Fibroblast of lung (primary cell): ENCODE measurements around the gene SORCS2. TPM values are rescaled to one million over a fixed set of nuclear protein-coding genes. Genes with fewer than 3 reads are reported as not detected.

Source experiments
- DNase-seq, 2 donors: peaks; one replicate each; pipeline versions ENCODE4 v3.0.0 to v3.0.0-alpha.2; 2010; ENCODE audit warnings: low read depth in 2 of 2
- H2AFZ ChIP-seq: 2 replicates; pipeline ENCODE4 v1.5.1; 2012; ENCODE audit warnings: low read length, control low read depth, inconsistent platforms
- H3K27ac ChIP-seq: 2 replicates; pipeline ENCODE4 v1.5.1; 2011; ENCODE audit warnings: low read length, control low read depth; ENCODE audit not compliant: insufficient read depth
- H3K27me3 ChIP-seq: 2 replicates; pipeline ENCODE4 v1.5.1; 2011; ENCODE audit warnings: mild to moderate bottlenecking, low read length; ENCODE audit not compliant: control insufficient read depth, insufficient read depth
- H3K36me3 ChIP-seq: 2 replicates; pipeline ENCODE4 v1.5.1; 2011; ENCODE audit warnings: low read length; ENCODE audit not compliant: control insufficient read depth, insufficient read depth
- H3K4me1 ChIP-seq: 2 replicates; pipeline ENCODE4 v1.5.1; 2011; ENCODE audit warnings: low read length; ENCODE audit not compliant: control insufficient read depth, insufficient read depth; ENCODE audit errors: extremely low read depth
- H3K4me2 ChIP-seq: 2 replicates; pipeline ENCODE4 v1.5.1; 2011; ENCODE audit warnings: low read length, control low read depth; ENCODE audit not compliant: insufficient read depth; ENCODE audit errors: extremely low read depth
- H3K4me3 ChIP-seq, 4 experiments: fragments of 200-600 bp in 1 of 4; sonication (generic) in 1 of 4; replicated peaks in 1 of 4; 2 replicates each; pipeline ENCODE4 v1.5.1; 2011 to 2016; ENCODE audit warnings: low read length in 4 of 4, low read depth in 3 of 4, mild to moderate bottlenecking in 3 of 4, control low read depth in 2 of 4, inconsistent platforms in 1 of 4, mixed read lengths in 1 of 4; ENCODE audit not compliant: insufficient read depth in 1 of 4; ENCODE audit errors: control extremely low read depth in 1 of 4
- H3K79me2 ChIP-seq: 2 replicates; pipeline ENCODE4 v1.5.1; 2012; ENCODE audit warnings: mild to moderate bottlenecking, low read length, inconsistent platforms; ENCODE audit not compliant: control insufficient read depth, insufficient read depth
- H3K9ac ChIP-seq: 2 replicates; pipeline ENCODE4 v1.5.1; 2011; ENCODE audit warnings: mild to moderate bottlenecking, low read length, control low read depth; ENCODE audit not compliant: insufficient read depth
- H3K9me3 ChIP-seq: 2 replicates; pipeline ENCODE4 v1.5.1; 2012; ENCODE audit warnings: low read depth, low read length; ENCODE audit not compliant: control insufficient read depth, insufficient read depth
- H4K20me1 ChIP-seq: 2 replicates; pipeline ENCODE4 v1.5.1; 2011; ENCODE audit warnings: low read length; ENCODE audit not compliant: control insufficient read depth, insufficient read depth; ENCODE audit errors: extremely low read depth
- CTCF ChIP-seq, 2 donors: IDR thresholded peaks in 1 of 2; conservative IDR thresholded peaks in 1 of 2; 1 replicate in 1 of 2; 2 replicates in 1 of 2; pipeline ENCODE4 v1.5.1; 2011 to 2012; ENCODE audit warnings: low read length in 2 of 2, control low read depth in 1 of 2, inconsistent platforms in 1 of 2, low read depth in 1 of 2, mild to moderate bottlenecking in 1 of 2
- EZH2 ChIP-seq: IDR thresholded peaks from 2 replicates; pipeline ENCODE4 v1.5.1; 2012; ENCODE audit warnings: low read length, control low read depth, mild to moderate bottlenecking; ENCODE audit errors: missing control alignments
- polyA plus RNA-seq, 2 donors: library from polyadenylated mRNA; depleted of rRNA in 1 of 2; stranded (reverse) in 1 of 2; unstranded in 1 of 2; fragments of >200 nt; gene quantifications; 2 replicates each; pipeline ENCODE4 v1.2.1, GENCODE V29; 2011 to 2012; ENCODE audit warnings: missing spikeins in 1 of 2
- total RNA-seq: library from RNA; depleted of rRNA; stranded (reverse); fragments of >200 nt; gene quantifications from 2 replicates; pipeline ENCODE4 v1.2.1, GENCODE V29; 2014

SORCS2 gene
- total and polyA plus RNA-seq, 2 donors (not counting 1 experiment from before 2014, with no cell fraction given), result 0.17 to 0.41 TPM

GRCh38 chr4:7310451-7310850 is 118.1 kb downstream of the SORCS2 start:
- no peak for TF ChIP-seq EZH2
- no peak for TF ChIP-seq CTCF (conservative IDR thresholded peaks at IDR 0.05 in 1 of 2, IDR thresholded peaks at IDR 0.05 in 1 of 2; ENCODE audit: low read depth in 1 of 2, low read length in 2 of 2)
- Histone ChIP-seq H3K27me3 (peaks cover 6% of the 10 kb centered on the region), H3K36me3 (no peaks in the 10 kb centered on the region), H3K9ac (no peak overlapping the region), H2AFZ (no peak overlapping the region), H3K4me2 (no peak overlapping the region), H3K27ac (no peak overlapping the region), H3K4me3 (no peak overlapping the region), H3K79me2 (no peaks in the 10 kb centered on the region), H4K20me1 (no peaks in the 10 kb centered on the region), H3K4me1 (no peaks in the 10 kb centered on the region), H3K9me3 (no peaks in the 10 kb centered on the region)
- no peak for DNase-seq

- H3K27me3 ChIP-seq, result peaks cover 6% of the 10 kb centered on the region
- H3K4me2 ChIP-seq, result no peak overlapping the region
- TF ChIP-seq EZH2, result no peak
- TF ChIP-seq CTCF (conservative IDR thresholded peaks at IDR 0.05 in 1 of 2, IDR thresholded peaks at IDR 0.05 in 1 of 2; ENCODE audit: low read depth in 1 of 2, low read length in 2 of 2), result no peak
- H3K9me3 ChIP-seq, result no peaks in the 10 kb centered on the region
- no peaks in the 10 kb centered on the region for H4K20me1 ChIP-seq
- peak in 1 of 2 donors; percentile 39 for DNase-seq
- no peak overlapping the region for H2AFZ ChIP-seq
- no peak overlapping the region for H3K4me3 ChIP-seq
- no peak overlapping the region for H3K9ac ChIP-seq
- no peak overlapping the region for H3K27ac ChIP-seq
- no peaks in the 10 kb centered on the region for H3K4me1 ChIP-seq
- H3K79me2 ChIP-seq, result no peaks in the 10 kb centered on the region
- H3K36me3 ChIP-seq, result no peaks in the 10 kb centered on the region
Observed at GRCh38 chr4:7311205-7311604, 118.9 kb downstream of the SORCS2 start.

- Histone ChIP-seq H3K4me2 (no peak overlapping the region), H3K9me3 (no peaks in the 10 kb centered on the region), H3K27me3 (peaks cover under 1% of the 10 kb centered on the region), H2AFZ (no peak overlapping the region), H3K79me2 (no peaks in the 10 kb centered on the region), H3K27ac (no peak overlapping the region), H3K4me1 (no peaks in the 10 kb centered on the region), H3K9ac (no peak overlapping the region), H3K36me3 (no peaks in the 10 kb centered on the region), H3K4me3 (no peak overlapping the region), H4K20me1 (no peaks in the 10 kb centered on the region)
- TF ChIP-seq CTCF (conservative IDR thresholded peaks at IDR 0.05 in 1 of 2, IDR thresholded peaks at IDR 0.05 in 1 of 2; ENCODE audit: low read depth in 1 of 2, low read length in 2 of 2) (no peak), EZH2 (no peak)
- DNase-seq, result no peak
Observed at GRCh38 chr4:7312691-7313090, 120.4 kb downstream of the SORCS2 start.
